Common myeloid progenitor, CD34-positive (primary cell): ENCODE results near the gene TAS2R43.

Source experiments
- CTCF ChIA-PET: fragments of 350-600 bp; sonication (Branson Sonifier 250); formaldehyde crosslinking; loops from one replicate; lab custom pipeline; 2021; ENCODE audit warnings: antibody characterized with exemption; lab: Charles Lee
- POLR2A ChIA-PET: fragments of 350-600 bp; sonication (Branson Sonifier 250); formaldehyde crosslinking; loops from one replicate; lab custom pipeline; 2021; ENCODE audit warnings: antibody characterized with exemption; lab: Charles Lee
- DNase-seq, 3 donors: peaks; one replicate each; pipeline versions ENCODE4 v3.0.0 to v3.0.0-alpha.2; 2013
- H3K27ac ChIP-seq, 2 experiments: 1 replicate in 1 of 2; 2 replicates in 1 of 2; pipeline ENCODE4 v1.7.0; 2013; ENCODE audit warnings: inconsistent platforms in 2 of 2, low read length in 2 of 2, mild to moderate bottlenecking in 2 of 2, low read depth in 1 of 2, moderate library complexity in 1 of 2; ENCODE audit not compliant: severe bottlenecking in 2 of 2, insufficient read depth in 1 of 2, poor library complexity in 1 of 2
- H3K27me3 ChIP-seq, 5 experiments: replicated peaks in 2 of 5; 1 replicate in 3 of 5; 2 replicates in 2 of 5; pipeline versions ENCODE4 v1.6.1 to v1.7.0; 2013; ENCODE audit warnings: low read length in 4 of 5, mild to moderate bottlenecking in 2 of 5, moderate library complexity in 2 of 5, inconsistent platforms in 1 of 5; ENCODE audit not compliant: insufficient read depth in 5 of 5, control insufficient read depth in 4 of 5
- H3K36me3 ChIP-seq, 4 experiments: 1 replicate in 2 of 4; 2 replicates in 2 of 4; pipeline versions ENCODE4 v1.6.1 to v1.7.0; 2013; ENCODE audit warnings: low read length in 3 of 4, control low read depth in 1 of 4, mild to moderate bottlenecking in 1 of 4; ENCODE audit not compliant: control insufficient read depth in 4 of 4, insufficient read depth in 4 of 4
- H3K4me1 ChIP-seq, 4 experiments: 1 replicate in 3 of 4; 2 replicates in 1 of 4; pipeline versions ENCODE4 v1.6.1 to v1.7.1; 2013; ENCODE audit warnings: low read length in 3 of 4, mild to moderate bottlenecking in 3 of 4, control low read depth in 1 of 4, inconsistent platforms in 1 of 4, moderate library complexity in 1 of 4; ENCODE audit not compliant: control insufficient read depth in 4 of 4, insufficient read depth in 4 of 4; ENCODE audit errors: control extremely low read depth in 1 of 4
- H3K4me3 ChIP-seq, 7 experiments: 1 replicate in 4 of 7; 2 replicates in 3 of 7; pipeline versions ENCODE4 v1.5.1 to v1.7.0; 2013; ENCODE audit warnings: mild to moderate bottlenecking in 7 of 7, low read length in 6 of 7, moderate library complexity in 6 of 7, inconsistent platforms in 2 of 7, low read depth in 2 of 7, control low read depth in 1 of 7; ENCODE audit not compliant: insufficient read depth in 4 of 7, control insufficient read depth in 1 of 7; ENCODE audit errors: extremely low read depth in 1 of 7
- H3K9me3 ChIP-seq, 5 experiments: 1 replicate in 4 of 5; 2 replicates in 1 of 5; pipeline versions ENCODE4 v1.6.1 to v1.7.1; 2013; ENCODE audit warnings: low read length in 4 of 5, mild to moderate bottlenecking in 2 of 5, inconsistent platforms in 1 of 5, low read depth in 1 of 5, moderate library complexity in 1 of 5; ENCODE audit not compliant: control insufficient read depth in 4 of 5, insufficient read depth in 2 of 5; ENCODE audit errors: control extremely low read depth in 1 of 5
- WGBS: methylation state at CpG from one replicate; pipeline ENCODE4 v1.1.5; 2013; ENCODE audit not compliant: insufficient coverage; 5-methylcytosine and 5-hydroxymethylcytosine counted together

Gene TAS2R43

DNA sequence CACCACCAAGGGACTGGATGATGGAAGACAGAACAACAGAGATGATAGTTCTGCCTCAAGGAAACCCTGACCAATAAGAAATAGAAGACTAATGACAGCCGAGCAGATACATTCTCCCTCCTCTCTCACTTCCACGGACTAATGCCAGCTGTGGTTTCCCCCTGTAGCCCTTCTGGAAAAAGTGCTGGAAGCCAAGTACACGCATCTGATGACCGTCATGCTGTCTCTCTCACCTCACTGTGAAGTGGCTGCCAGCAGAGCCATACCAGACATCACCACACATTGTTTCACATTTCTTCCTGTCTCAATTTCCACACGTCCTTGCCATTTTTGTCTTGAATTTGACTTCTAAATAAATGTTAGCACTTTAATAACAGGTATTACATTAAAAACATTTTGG is 2.9 kb downstream of the TAS2R43 start:
- Histone ChIP-seq H3K27me3 (no peaks in the 10 kb centered on the region), H3K4me1 (no peaks in the 10 kb centered on the region), H3K27ac (no peak overlapping the region), H3K36me3 (peaks cover 0 to 3% (median 0%) of the 10 kb centered on the region in 4 experiments), H3K9me3 (peaks cover 0 to 2% (median 0%) of the 10 kb centered on the region in 5 experiments), H3K4me3 (no peak overlapping the region)
- WGBS = 100% methylated on average over 2 of the region's 5 CpGs
- DNase-seq = no peak
- CTCF ChIA-PET = no interaction called here
- POLR2A ChIA-PET = no interaction called here

DNA sequence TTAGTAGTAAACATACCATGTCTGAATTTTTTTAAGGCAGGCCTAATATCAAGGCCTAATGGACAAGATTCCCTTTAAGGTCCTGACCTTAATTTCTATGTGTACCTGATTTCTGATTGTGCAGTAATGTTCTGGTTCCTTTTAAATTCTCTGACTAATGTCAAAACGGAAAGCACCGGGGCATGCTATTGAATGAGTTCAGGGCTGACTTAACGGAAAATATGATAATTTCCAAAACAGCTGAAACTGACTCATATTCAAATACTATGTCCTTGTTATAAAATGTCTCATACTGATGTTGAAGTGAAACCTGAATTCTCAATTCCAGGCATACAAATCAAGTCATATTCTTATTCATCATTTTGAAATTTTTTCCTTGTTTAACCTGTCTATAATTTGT is 6.7 kb downstream of the TAS2R43 start:
- ChIA-PET CTCF (no interaction called here), POLR2A (no interaction called here)
- DNase-seq = no peak
- Histone ChIP-seq H3K27ac (no peak overlapping the region), H3K4me3 (no peak overlapping the region), H3K27me3 (no peaks in the 10 kb centered on the region), H3K36me3 (no peaks in the 10 kb centered on the region), H3K9me3 (peaks cover 0 to 8% (median 5%) of the 10 kb centered on the region in 5 experiments), H3K4me1 (no peaks in the 10 kb centered on the region)
- WGBS = no CpG with 5 or more reads among the region's 3 CpGs

DNA sequence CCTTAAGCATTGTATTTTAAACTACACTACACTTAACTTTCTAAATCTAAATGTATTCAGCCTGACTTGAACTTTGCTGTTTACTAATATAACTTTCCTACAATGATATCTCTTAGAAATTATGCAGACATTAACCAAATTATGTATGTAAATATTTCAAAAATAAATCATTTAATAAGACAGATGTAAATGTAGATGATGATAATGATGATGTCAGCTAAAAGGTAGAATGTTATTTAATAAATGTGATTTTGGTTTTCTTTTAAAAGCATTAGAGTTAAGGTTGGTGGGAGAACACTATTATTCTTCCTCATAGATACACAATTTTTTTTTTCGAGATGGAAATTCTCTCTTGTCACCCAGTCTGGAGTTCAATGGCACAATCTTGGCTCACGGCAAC is 10.1 kb downstream of the TAS2R43 start:
- no CpG with 5 or more reads among the region's 2 CpGs for WGBS
- H3K4me1 ChIP-seq = no peaks in the 10 kb centered on the region
- DNase-seq = no peak
- H3K4me3 ChIP-seq = no peak overlapping the region
- POLR2A ChIA-PET = no interaction called here
- H3K27me3 ChIP-seq = no peaks in the 10 kb centered on the region
- peaks cover 0 to 14% (median 8%) of the 10 kb centered on the region in 5 experiments for H3K9me3 ChIP-seq
- no peaks in the 10 kb centered on the region for H3K36me3 ChIP-seq
- no peak overlapping the region for H3K27ac ChIP-seq
- CTCF ChIA-PET = no interaction called here

DNA sequence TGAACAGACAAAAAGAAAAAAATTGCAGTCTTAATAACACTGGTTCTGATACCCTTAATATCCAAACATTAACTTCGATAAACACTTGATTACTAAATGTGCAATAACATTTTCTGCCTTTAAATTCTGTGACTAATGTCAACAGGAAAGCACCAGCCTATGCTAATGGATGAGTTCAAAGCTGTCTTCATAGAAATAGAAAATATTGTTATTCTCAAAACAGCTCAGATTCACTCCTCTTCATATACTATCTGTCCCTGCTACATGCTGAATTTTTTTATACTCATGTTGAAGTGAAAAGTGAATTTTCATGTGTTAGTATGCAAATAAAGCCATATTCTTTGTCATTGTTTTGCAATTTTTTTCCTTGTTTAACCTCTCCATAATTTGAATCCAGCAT is 13.9 kb downstream of the TAS2R43 start:
- Histone ChIP-seq H3K36me3 (no peaks in the 10 kb centered on the region), H3K9me3 (peaks cover 0 to 9% (median 6%) of the 10 kb centered on the region in 5 experiments), H3K4me1 (no peaks in the 10 kb centered on the region), H3K27me3 (no peaks in the 10 kb centered on the region), H3K4me3 (no peak overlapping the region), H3K27ac (no peak overlapping the region)
- POLR2A ChIA-PET = no interaction called here
- DNase-seq = no peak
- CTCF ChIA-PET = no interaction called here
- no CpG with 5 or more reads among the region's 1 CpG for WGBS

DNA sequence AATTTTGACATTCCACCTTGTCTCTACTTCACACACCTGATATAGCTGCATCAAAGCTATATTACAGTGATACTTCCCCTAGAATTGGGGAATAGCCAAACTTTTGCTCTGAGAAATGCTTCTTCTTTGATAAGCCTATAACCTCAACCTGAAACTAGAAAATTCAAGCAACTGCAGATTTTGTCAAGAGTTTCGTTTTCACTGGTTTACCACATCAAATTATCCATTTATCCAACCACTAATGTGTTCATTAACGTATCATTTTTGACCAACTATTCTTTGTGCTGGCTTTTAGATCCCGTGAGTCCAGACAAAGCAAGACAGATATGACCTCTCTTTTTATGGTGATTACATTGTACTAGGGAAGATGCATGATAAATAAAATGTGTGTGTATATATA is 16.5 kb downstream of the TAS2R43 start:
- ChIA-PET CTCF (no interaction called here), POLR2A (no interaction called here)
- WGBS = no CpG with 5 or more reads among the region's 3 CpGs

DNA sequence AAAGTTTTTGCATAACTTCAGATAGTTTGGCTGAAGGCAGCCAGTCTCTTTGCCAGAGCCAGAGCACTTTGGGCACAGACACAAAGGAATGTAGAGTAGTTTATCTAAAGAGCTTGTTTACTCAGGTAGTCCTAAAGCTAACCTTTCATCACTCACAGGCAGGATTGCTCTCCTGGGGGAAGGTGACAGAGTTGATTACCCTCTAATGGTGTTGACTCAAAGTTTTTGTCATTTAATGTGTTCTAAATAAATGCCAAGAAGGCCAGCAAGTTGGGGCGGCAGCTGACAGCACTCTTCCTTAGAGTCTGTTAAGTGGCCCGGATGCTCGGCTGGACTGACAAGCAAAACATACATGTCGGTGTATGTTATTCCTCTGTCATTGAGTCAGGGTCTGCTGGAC is 20.7 kb downstream of the TAS2R43 start:
- ChIA-PET POLR2A (no interaction called here), CTCF (no interaction called here)
- whole genome bisulfite sequencing = 65% methylated on average over 4 of the region's 4 CpGs

More for the DNA sequence above, 16.5 kb downstream of the TAS2R43 start:
- Histone ChIP-seq H3K27me3 (no peaks in the 10 kb centered on the region), H3K9me3 (peaks cover 0 to 6% (median 0%) of the 10 kb centered on the region in 5 experiments), H3K4me1 (no peaks in the 10 kb centered on the region), H3K27ac (no peak overlapping the region), H3K36me3 (peaks cover 0 to 10% (median 0%) of the 10 kb centered on the region in 4 experiments), H3K4me3 (no peak overlapping the region)
- DNase-seq = no peak

DNA sequence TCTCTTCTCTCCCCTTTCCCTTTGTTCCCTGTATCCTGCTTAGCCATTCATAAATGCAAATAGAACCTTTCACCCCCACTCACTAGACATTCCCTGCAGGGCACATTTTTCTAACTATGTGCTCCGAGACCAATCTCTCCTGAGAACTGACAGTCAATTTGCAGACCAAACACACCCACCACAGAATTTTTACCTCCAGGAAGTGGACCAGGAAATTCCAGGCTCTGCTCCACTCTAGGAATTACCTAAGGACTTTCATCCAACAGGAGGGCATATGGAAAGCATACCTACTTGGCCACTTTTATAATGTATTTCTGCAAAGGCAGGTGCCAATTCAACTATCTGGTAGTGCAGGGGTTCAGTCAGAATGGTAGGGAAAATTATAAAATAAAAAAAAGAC is 21.1 kb downstream of the TAS2R43 start:
- Histone ChIP-seq H3K36me3 (peaks cover 0 to 10% (median 0%) of the 10 kb centered on the region in 4 experiments), H3K4me1 (no peaks in the 10 kb centered on the region), H3K27me3 (no peaks in the 10 kb centered on the region), H3K27ac (no peak overlapping the region), H3K9me3 (peaks cover 0 to 4% (median 0%) of the 10 kb centered on the region in 5 experiments), H3K4me3 (no peak overlapping the region)
- ChIA-PET CTCF (no interaction called here), POLR2A (no interaction called here)
- WGBS = 67% methylated on average over 1 of the region's 1 CpG
- DNase-seq = no peak

More for the DNA sequence above, 20.7 kb downstream of the TAS2R43 start:
- H3K27me3 ChIP-seq = no peaks in the 10 kb centered on the region
- H3K4me1 ChIP-seq = no peaks in the 10 kb centered on the region
- H3K27ac ChIP-seq = no peak overlapping the region
- peaks cover 0 to 4% (median 0%) of the 10 kb centered on the region in 5 experiments for H3K9me3 ChIP-seq
- H3K36me3 ChIP-seq = peaks cover 0 to 10% (median 0%) of the 10 kb centered on the region in 4 experiments
- no peak for DNase-seq
- H3K4me3 ChIP-seq = no peak overlapping the region
